Thoracic aorta (tissue), 2 donors: ENCODE results near the gene ACOT9. TPM values are rescaled to one million over a fixed set of nuclear protein-coding genes. Genes with fewer than 3 reads are reported as not detected.
A peak's percentile ranks its signal among the peaks of the same experiment; 100 is the strongest.

ENCODE experiments used
- ATAC-seq: fragments of 150-250 bp; one replicate; pipeline ENCODE4 v1.8.0; 2017; ENCODE audit warnings: low read depth; ENCODE audit not compliant: insufficient number of reproducible peaks, low FRiP score
- DNase-seq: peaks from one replicate; pipeline ENCODE4 v3.0.0-alpha.2; 2020; ENCODE audit warnings: low spot score
- H3K27ac ChIP-seq, 2 donors: fragments of 200-600 bp; sonication (generic); 1 replicate in 1 of 2; 2 replicates in 1 of 2; pipeline ENCODE4 v1.5.1; 2016; ENCODE audit warnings: mild to moderate bottlenecking in 2 of 2, moderate library complexity in 2 of 2
- H3K27me3 ChIP-seq: fragments of 200-600 bp; sonication (generic); replicated peaks from 2 replicates; pipeline ENCODE4 v1.6.0; 2016; ENCODE audit warnings: mild to moderate bottlenecking; ENCODE audit not compliant: insufficient read depth
- H3K36me3 ChIP-seq: fragments of 200-600 bp; sonication (generic); one replicate; pipeline ENCODE4 v1.5.1; 2016
- H3K4me1 ChIP-seq, 2 donors: fragments of 200-600 bp; sonication (generic); 1 replicate in 1 of 2; 2 replicates in 1 of 2; pipeline versions ENCODE4 v1.5.1 to v1.6.0; 2016; ENCODE audit warnings: low read depth in 2 of 2, mild to moderate bottlenecking in 1 of 2; ENCODE audit not compliant: control insufficient read depth in 1 of 2
- H3K4me3 ChIP-seq: fragments of 200-600 bp; sonication (generic); 2 replicates; pipeline ENCODE4 v1.5.1; 2016; ENCODE audit warnings: mild to moderate bottlenecking
- H3K9me3 ChIP-seq: fragments of 200-600 bp; sonication (generic); 2 replicates; pipeline ENCODE4 v1.5.1; 2016
- CTCF ChIP-seq: fragments of 200-600 bp; sonication (generic); IDR thresholded peaks from one replicate; pipeline ENCODE4 v1.5.1; 2019; ENCODE audit warnings: antibody characterized with exemption
- total RNA-seq, 2 donors: library from RNA; depleted of rRNA; stranded (reverse); fragments of >200 nt; gene quantifications; one replicate each; pipeline versions ENCODE4 v1.1.0 to v1.2.3, GENCODE V29; 2016

ACOT9 gene
- 10 to 100 TPM; 57.7 to 62.5 TPM for total RNA-seq

- Histone ChIP-seq H3K4me1 (peaks cover 6 to 7% of the 10 kb centered on the region in 2 donors), H3K36me3 (no peaks in the 10 kb centered on the region), H3K4me3 (peak within 1 kb of the TSS; percentile 89), H3K9me3 (no peaks in the 10 kb centered on the region), H3K27me3 (no peaks in the 10 kb centered on the region), H3K27ac (peak within 1 kb of the TSS; percentile 98)
- peak; percentile 88 for ATAC-seq
- peak; percentile 68 for DNase-seq
- no peak for TF ChIP-seq CTCF
Observed at GRCh38 chrX:23742697-23743622, at the start of gene ACOT9. ACOT9 (minus strand) TSS chrX:23743276; CDS start chrX:23743144, 132 bp downstream.

- H3K36me3 ChIP-seq = peaks cover 5% of the 10 kb centered on the region
- no peak overlapping the region for H3K4me3 ChIP-seq
- no peak for TF ChIP-seq CTCF
- no peak overlapping the region for H3K27ac ChIP-seq
- no peaks in the 10 kb centered on the region for H3K9me3 ChIP-seq
- H3K27me3 ChIP-seq = no peaks in the 10 kb centered on the region
- no peaks in the 10 kb centered on the region for H3K4me1 ChIP-seq
- no peak for ATAC-seq
- DNase-seq = no peak
Observed at GRCh38 chrX:23790155-23790497, 47.0 kb upstream of the ACOT9 start.

- ATAC-seq (no peak), DNase-seq (no peak)
- Histone ChIP-seq H3K36me3 (peaks cover 5% of the 10 kb centered on the region), H3K4me1 (no peaks in the 10 kb centered on the region), H3K4me3 (no peak overlapping the region), H3K9me3 (no peaks in the 10 kb centered on the region), H3K27ac (no peak overlapping the region), H3K27me3 (no peaks in the 10 kb centered on the region)
- TF ChIP-seq CTCF = no peak
Observed at GRCh38 chrX:23789386-23790154, 46.5 kb upstream of the ACOT9 start.

- TF ChIP-seq CTCF = no peak
- H3K4me1 ChIP-seq = no peaks in the 10 kb centered on the region
- no peak overlapping the region for H3K4me3 ChIP-seq
- no peaks in the 10 kb centered on the region for H3K9me3 ChIP-seq
- ATAC-seq (no peak), DNase-seq (no peak)
- H3K27ac ChIP-seq = no peak overlapping the region
- H3K27me3 ChIP-seq = no peaks in the 10 kb centered on the region
- H3K36me3 ChIP-seq = peaks cover 5% of the 10 kb centered on the region
Observed at GRCh38 chrX:23788946-23789345, 45.9 kb upstream of the ACOT9 start.

- Histone ChIP-seq H3K4me3 (no peak overlapping the region), H3K27ac (peak overlapping the region in 1 of 2 donors; percentile 12), H3K27me3 (no peaks in the 10 kb centered on the region), H3K36me3 (peaks cover 5% of the 10 kb centered on the region), H3K4me1 (no peaks in the 10 kb centered on the region), H3K9me3 (no peaks in the 10 kb centered on the region)
- no peak for TF ChIP-seq CTCF
- DNase-seq (no peak), ATAC-seq (no peak)
Observed at GRCh38 chrX:23788521-23788920, 45.4 kb upstream of the ACOT9 start.
